GM12878 (cell line): Measurements from ENCODE around the gene CAMK2N2. TPM values are rescaled to one million over a fixed set of nuclear protein-coding genes. Genes with fewer than 3 reads are reported as not detected.

Experiments used
- ATAC-seq: fragments of 200-7000 bp; cut with Tn5 transposase; 3 replicates; pipeline ENCODE4 v1.9.1; 2020; ENCODE audit warnings: mild to moderate bottlenecking, moderate library complexity
- BruUV-seq: library from RNA; stranded (reverse); fragments of 400-500 nt; replicated peaks from 2 replicates; lab custom pipeline; 2021; lab: Mats Ljungman, UMichigan
- CTCF ChIA-PET: fragments of 300-600 bp; sonication (Branson Sonifier 250); formaldehyde crosslinking; extraction: SDS; loops from one replicate; lab custom pipeline; 2021; ENCODE audit warnings: inconsistent platforms; lab: Yijun Ruan, JAX
- POLR2A ChIA-PET: fragments of 350-600 bp; formaldehyde crosslinking; extraction: SDS; loops from one replicate; lab custom pipeline; 2021; ENCODE audit warnings: inconsistent platforms; lab: Charles Lee
- RAD21 ChIA-PET: fragments of 300-600 bp; sonication (Branson Sonifier 250); formaldehyde crosslinking; loops from one replicate; lab custom pipeline; 2023; ENCODE audit warnings: antibody characterized with exemption; ENCODE audit not compliant: unreplicated experiment; lab: Charles Lee
- SMC1A ChIA-PET: fragments of 300-600 bp; sonication (Branson Sonifier 250); formaldehyde crosslinking; loops from one replicate; lab custom pipeline; 2023; ENCODE audit not compliant: unreplicated experiment, uncharacterized antibody; lab: Charles Lee
- DNase-seq: peaks from one replicate; pipeline ENCODE4 v3.0.0-alpha.2; 2011; ENCODE audit warnings: low read depth, low spot score
- FAIRE-seq: peaks from 3 replicates; lab custom pipeline; 2011; peaks lifted over from hg19 to GRCh38; lab: Jason Lieb, UNC
- H2AFZ ChIP-seq: 2 replicates; pipeline ENCODE4 v1.6.0; 2011; ENCODE audit warnings: low read depth, low read length, control low read depth; ENCODE audit not compliant: control insufficient read depth
- H3K27ac ChIP-seq: 2 replicates; pipeline ENCODE4 v1.5.1; 2011; ENCODE audit warnings: control low read depth; ENCODE audit not compliant: control insufficient read depth, insufficient read depth
- H3K27me3 ChIP-seq, 2 experiments: replicated peaks in 1 of 2; 2 replicates each; pipeline versions ENCODE4 v1.6.0 to v1.6.1; 2011; ENCODE audit warnings: low read length in 1 of 2; ENCODE audit not compliant: control insufficient read depth in 2 of 2, insufficient read depth in 2 of 2
- H3K36me3 ChIP-seq, 2 experiments: 2 replicates each; pipeline ENCODE4 v1.5.1; 2011; ENCODE audit warnings: low read length in 1 of 2; ENCODE audit not compliant: control insufficient read depth in 2 of 2, insufficient read depth in 2 of 2
- H3K4me1 ChIP-seq: 2 replicates; pipeline ENCODE4 v1.6.1; 2011; ENCODE audit warnings: mild to moderate bottlenecking, low read length, moderate library complexity, mixed read lengths; ENCODE audit not compliant: control insufficient read depth, insufficient read depth
- H3K4me2 ChIP-seq: 2 replicates; pipeline ENCODE4 v1.6.0; 2011; ENCODE audit warnings: control low read depth; ENCODE audit not compliant: control insufficient read depth, insufficient read depth
- H3K4me3 ChIP-seq: fragments of 200-600 bp; sonication (generic); 2 replicates; pipeline ENCODE4 v1.5.1; 2016
- H3K79me2 ChIP-seq: 2 replicates; pipeline ENCODE4 v1.6.0; 2011; ENCODE audit warnings: low read length; ENCODE audit not compliant: control insufficient read depth, insufficient read depth
- H3K9ac ChIP-seq: 2 replicates; pipeline ENCODE4 v1.8.0; 2011; ENCODE audit warnings: low read length, control low read depth, mixed read lengths; ENCODE audit not compliant: control insufficient read depth, insufficient read depth
- H3K9me3 ChIP-seq: replicated peaks from 3 replicates; pipeline ENCODE4 v1.5.1; 2011; ENCODE audit warnings: mild to moderate bottlenecking, low read length; ENCODE audit not compliant: control insufficient read depth, insufficient read depth
- H4K20me1 ChIP-seq: 2 replicates; pipeline ENCODE4 v1.6.0; 2011; ENCODE audit not compliant: control insufficient read depth, insufficient read depth
- CHD1 ChIP-seq: IDR thresholded peaks from 2 replicates; pipeline ENCODE4 v1.6.1; 2012; ENCODE audit warnings: low read depth, low read length, improper control_type of control experiment
- CREM ChIP-seq: IDR thresholded peaks from 2 replicates; pipeline ENCODE4 v1.6.1; 2014; ENCODE audit warnings: antibody characterized with exemption, low read depth
- ESRRA ChIP-seq: IDR thresholded peaks from 2 replicates; pipeline ENCODE4 v1.6.1; 2012; ENCODE audit warnings: mild to moderate bottlenecking, low read length, improper control_type of control experiment
- ETV6 ChIP-seq, 2 experiments: fragments of 450-650 bp in 1 of 2; IDR thresholded peaks in 1 of 2; conservative IDR thresholded peaks in 1 of 2; 2 replicates each; pipeline ENCODE4 v1.6.1; 2014; ENCODE audit warnings: antibody characterized with exemption in 1 of 2, borderline replicate concordance in 1 of 2, low read depth in 1 of 2, mild to moderate bottlenecking in 1 of 2, moderate library complexity in 1 of 2
- HDAC6 ChIP-seq: fragments of 200-600 bp; sonication (generic); IDR thresholded peaks from one replicate; pipeline ENCODE4 v1.8.0; 2017; ENCODE audit warnings: antibody characterized with exemption; ENCODE audit not compliant: unreplicated experiment
- IKZF1 ChIP-seq: fragments of 450-650 bp; conservative IDR thresholded peaks from 2 replicates; pipeline ENCODE4 v1.6.1; 2017; ENCODE audit warnings: antibody characterized with exemption, mild to moderate bottlenecking
- IRF4 ChIP-seq: IDR thresholded peaks from 2 replicates; pipeline ENCODE4 v1.6.1; 2011; ENCODE audit warnings: low read depth, low read length
- NKRF ChIP-seq: fragments of 450-650 bp; conservative IDR thresholded peaks from 2 replicates; pipeline ENCODE4 v1.6.1; 2017; ENCODE audit warnings: mild to moderate bottlenecking, moderate library complexity
- NR2C1 ChIP-seq: fragments of 450-650 bp; IDR thresholded peaks from 2 replicates; pipeline ENCODE4 v1.6.1; 2017; ENCODE audit warnings: antibody characterized with exemption, mild to moderate bottlenecking, moderate library complexity
- NRF1 ChIP-seq: conservative IDR thresholded peaks from 2 replicates; pipeline ENCODE4 v1.6.1; 2011; ENCODE audit warnings: mild to moderate bottlenecking, low read depth, low read length, improper control_type of control experiment
- RAD21 ChIP-seq: IDR thresholded peaks from 2 replicates; pipeline ENCODE4 v1.6.1; 2011; ENCODE audit warnings: mild to moderate bottlenecking, low read depth, low read length, moderate library complexity; ENCODE audit not compliant: insufficient read depth
- RB1 ChIP-seq: fragments of 450-650 bp; formaldehyde crosslinking; IDR thresholded peaks from 2 replicates; pipeline ENCODE4 v1.6.1; 2017; ENCODE audit warnings: mild to moderate bottlenecking, borderline replicate concordance
- SUZ12 ChIP-seq: fragments of 200-600 bp; sonication (generic); IDR thresholded peaks from one replicate; pipeline ENCODE4 v1.6.1; 2018; ENCODE audit warnings: antibody characterized with exemption, mild to moderate bottlenecking; ENCODE audit not compliant: unreplicated experiment
- USF2 ChIP-seq: IDR thresholded peaks from 2 replicates; pipeline ENCODE4 v1.6.1; 2011; ENCODE audit warnings: low read depth, low read length, improper control_type of control experiment, borderline replicate concordance
- YBX1 ChIP-seq: fragments of 450-650 bp; IDR thresholded peaks from 2 replicates; pipeline ENCODE4 v1.6.1; 2016; ENCODE audit warnings: antibody characterized with exemption
- ZSCAN29 ChIP-seq: fragments of 450-650 bp; IDR thresholded peaks from 2 replicates; pipeline ENCODE4 v1.6.1; 2017; ENCODE audit warnings: mild to moderate bottlenecking, moderate library complexity
- WGBS: methylation state at CpG from one replicate; pipeline ENCODE4 v1.1.6; 2016; ENCODE audit warnings: low lambda C conversion rate; ENCODE audit not compliant: insufficient replicate concordance, insufficient coverage; ENCODE audit errors: missing lambda C conversion rate; 5-methylcytosine and 5-hydroxymethylcytosine counted together
- in situ Hi-C: fragments of 300-500 bp; cut with MboI; formaldehyde crosslinking; loops from 9 replicates; pipeline ENCODE4 v1.14.3; 2018; ENCODE audit warnings: mixed read lengths
- intact Hi-C: fragments of 100-400 bp; cut with micrococcal nuclease; formaldehyde crosslinking; loops from one replicate; pipeline ENCODE4 v1.14.2; 2022; ENCODE audit not compliant: unreplicated experiment
- polyA plus RNA-seq, 11 experiments: library from polyadenylated mRNA; depleted of rRNA in 4 of 11; unstranded in 6 of 11; stranded (reverse) in 5 of 11; fragments of >200 nt; fragmentation: Nextera tagmentation in 4 of 11; fragmentation: Illumina TruSeq in 1 of 11; extraction: Ambion mirVana in 4 of 11; extraction: Trizol in 1 of 11; gene quantifications; 1 replicate in 1 of 11; 2 replicates in 10 of 11; pipeline versions ENCODE4 v1.2.1 to v1.2.3, GENCODE V29; 2011 to 2016; ENCODE audit warnings: inconsistent platforms in 2 of 11, missing spikeins in 2 of 11, low read depth in 1 of 11
- total RNA-seq, 4 experiments: library from RNA; depleted of rRNA in 3 of 4; stranded (reverse); fragments of >200 nt in 3 of 4; fragmentation: Illumina TruSeq in 1 of 4; extraction: Trizol in 1 of 4; gene quantifications; 2 replicates each; pipeline versions ENCODE4 v1.2.1 to v1.2.3, GENCODE V29; 2013 to 2021
- TF ChIP-seq, protein P1 (sequence below): fragments of 450-650 bp; IDR thresholded peaks from 2 replicates; pipeline ENCODE4 v1.6.1; 2017; ENCODE audit warnings: mild to moderate bottlenecking

Gene CAMK2N2
- total and polyA plus RNA-seq, 10 of the 15 experiments (the other 5 are each of a cell fraction or from before 2014, with no cell fraction given) = 0.06 to 1.4 (median 0.45) TPM; not detected in 1

DNA sequence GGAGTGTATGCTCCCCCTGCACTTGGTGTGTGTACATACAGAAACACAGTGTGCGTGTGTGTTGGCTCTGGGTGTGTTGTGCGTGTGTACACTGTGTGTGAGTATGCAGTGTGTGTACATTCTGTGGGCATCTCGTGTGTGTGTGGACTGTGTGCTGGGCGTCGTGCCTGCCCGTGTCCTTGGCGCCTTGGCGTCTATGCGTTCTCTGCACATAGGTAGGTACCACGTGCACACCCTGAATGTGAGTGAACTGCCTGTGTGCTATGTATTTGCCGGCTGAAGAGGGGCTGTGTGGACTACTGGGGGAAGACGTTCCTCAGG is 14.0 kb upstream of the CAMK2N2 start (continued):
- TF ChIP-seq NKRF = no peak

GRCh38 chr3:184272269-184272668 is 10.9 kb upstream of the CAMK2N2 start:
- ATAC-seq (no peak), DNase-seq (no peak), FAIRE-seq (no peak)
- no TSS peak for BruUV-seq
- no peaks in the 10 kb centered on the region for H3K79me2 ChIP-seq
- no peaks in the 10 kb centered on the region for H4K20me1 ChIP-seq
- ChIA-PET CTCF (interaction anchor here (0.5 to 1.8 kb wide), 4 partner anchors 9 to 428 kb away, joined by 3 to 6 read pairs (median 4); no protein-coding TSS in a partner anchor), SMC1A (interaction anchor here (0.5 kb wide), 1 partner anchor 821 kb away, joined by 4 read pairs; no protein-coding TSS in a partner anchor), POLR2A (no interaction called here), RAD21 (no interaction called here)
- H3K9me3 ChIP-seq = no peaks in the 10 kb centered on the region
- no peak overlapping the region for H3K4me2 ChIP-seq
- in situ Hi-C loops (no loop called here), intact Hi-C loops (no loop called here)
- H3K27ac ChIP-seq = no peak overlapping the region
- H3K36me3 ChIP-seq = no peaks in the 10 kb centered on the region
- H2AFZ ChIP-seq = no peak overlapping the region
- no peak overlapping the region for H3K4me3 ChIP-seq
- no peak overlapping the region for H3K9ac ChIP-seq
- H3K27me3 ChIP-seq = peaks cover 7 to 8% of the 10 kb centered on the region in 2 experiments; a peak in 3 of 4 replicates
- whole genome bisulfite sequencing = no CpG with 5 or more reads among the region's 1 CpG
- H3K4me1 ChIP-seq = no peaks in the 10 kb centered on the region
- TF ChIP-seq ESRRA (no peak), CREM (no peak), YBX1 (no peak), SUZ12 (no peak), CHD1 (no peak), IKZF1 (no peak), ETV6 (conservative IDR thresholded peaks at IDR 0.05 in 1 of 2, IDR thresholded peaks at IDR 0.05 in 1 of 2; ENCODE audit: borderline replicate concordance in 1 of 2, low read depth in 1 of 2) (no peak), NRF1 (no peak), IRF4 (no peak), HDAC6 (no peak), RB1 (no peak), RAD21 (no peak), ZSCAN29 (no peak), USF2 (no peak), NR2C1 (no peak)
- TF ChIP-seq, protein P1, sequence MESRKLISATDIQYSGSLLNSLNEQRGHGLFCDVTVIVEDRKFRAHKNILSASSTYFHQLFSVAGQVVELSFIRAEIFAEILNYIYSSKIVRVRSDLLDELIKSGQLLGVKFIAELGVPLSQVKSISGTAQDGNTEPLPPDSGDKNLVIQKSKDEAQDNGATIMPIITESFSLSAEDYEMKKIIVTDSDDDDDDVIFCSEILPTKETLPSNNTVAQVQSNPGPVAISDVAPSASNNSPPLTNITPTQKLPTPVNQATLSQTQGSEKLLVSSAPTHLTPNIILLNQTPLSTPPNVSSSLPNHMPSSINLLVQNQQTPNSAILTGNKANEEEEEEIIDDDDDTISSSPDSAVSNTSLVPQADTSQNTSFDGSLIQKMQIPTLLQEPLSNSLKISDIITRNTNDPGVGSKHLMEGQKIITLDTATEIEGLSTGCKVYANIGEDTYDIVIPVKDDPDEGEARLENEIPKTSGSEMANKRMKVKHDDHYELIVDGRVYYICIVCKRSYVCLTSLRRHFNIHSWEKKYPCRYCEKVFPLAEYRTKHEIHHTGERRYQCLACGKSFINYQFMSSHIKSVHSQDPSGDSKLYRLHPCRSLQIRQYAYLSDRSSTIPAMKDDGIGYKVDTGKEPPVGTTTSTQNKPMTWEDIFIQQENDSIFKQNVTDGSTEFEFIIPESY = no peak
